ENCODE measurements around the gene CHAT.

DNA sequence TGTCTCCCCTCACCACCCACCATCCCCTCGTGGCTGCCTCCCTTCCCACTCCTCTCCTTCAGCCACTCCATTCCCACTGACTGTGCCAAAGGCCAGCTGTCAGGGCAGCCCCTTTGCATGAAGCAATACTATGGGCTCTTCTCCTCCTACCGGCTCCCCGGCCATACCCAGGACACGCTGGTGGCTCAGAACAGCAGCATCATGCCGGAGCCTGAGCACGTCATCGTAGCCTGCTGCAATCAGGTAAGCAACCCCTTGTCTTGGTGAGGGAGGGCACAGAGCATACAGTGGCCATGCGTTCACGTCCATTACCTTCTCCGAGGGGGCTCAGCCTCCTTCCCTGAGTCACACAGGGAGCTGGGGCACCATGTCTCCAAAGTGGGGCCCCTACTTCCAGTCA, 11.6 kb downstream of the CHAT start:
- TF ChIP-seq, protein P1, sequence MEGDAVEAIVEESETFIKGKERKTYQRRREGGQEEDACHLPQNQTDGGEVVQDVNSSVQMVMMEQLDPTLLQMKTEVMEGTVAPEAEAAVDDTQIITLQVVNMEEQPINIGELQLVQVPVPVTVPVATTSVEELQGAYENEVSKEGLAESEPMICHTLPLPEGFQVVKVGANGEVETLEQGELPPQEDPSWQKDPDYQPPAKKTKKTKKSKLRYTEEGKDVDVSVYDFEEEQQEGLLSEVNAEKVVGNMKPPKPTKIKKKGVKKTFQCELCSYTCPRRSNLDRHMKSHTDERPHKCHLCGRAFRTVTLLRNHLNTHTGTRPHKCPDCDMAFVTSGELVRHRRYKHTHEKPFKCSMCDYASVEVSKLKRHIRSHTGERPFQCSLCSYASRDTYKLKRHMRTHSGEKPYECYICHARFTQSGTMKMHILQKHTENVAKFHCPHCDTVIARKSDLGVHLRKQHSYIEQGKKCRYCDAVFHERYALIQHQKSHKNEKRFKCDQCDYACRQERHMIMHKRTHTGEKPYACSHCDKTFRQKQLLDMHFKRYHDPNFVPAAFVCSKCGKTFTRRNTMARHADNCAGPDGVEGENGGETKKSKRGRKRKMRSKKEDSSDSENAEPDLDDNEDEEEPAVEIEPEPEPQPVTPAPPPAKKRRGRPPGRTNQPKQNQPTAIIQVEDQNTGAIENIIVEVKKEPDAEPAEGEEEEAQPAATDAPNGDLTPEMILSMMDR (conservative IDR thresholded peaks at IDR 0.05; ENCODE audit: low read length) = no peak
- no peak for TF ChIP-seq EZH2phosphoT487 (IDR thresholded peaks at IDR 0.05; ENCODE audit: borderline replicate concordance)
